GM23338 (cell line): ENCODE results near the gene TPCN2. TPM values are rescaled to one million over a fixed set of nuclear protein-coding genes. Genes with fewer than 3 reads are reported as not detected.

Experiments
- ATAC-seq: fragments of 200-7000 bp; cut with Tn5 transposase; 3 replicates; pipeline ENCODE4 v1.9.1; 2020
- DNase-seq: peaks from one replicate; pipeline ENCODE4 v3.0.0-alpha.2; 2015; ENCODE audit warnings: low spot score
- H2AFZ ChIP-seq: fragments of 200-600 bp; sonication (generic); 2 replicates; pipeline ENCODE4 v1.8.0; 2016; ENCODE audit warnings: antibody characterized with exemption, mild to moderate bottlenecking, moderate library complexity
- H3F3A ChIP-seq: fragments of 200-600 bp; sonication (generic); replicated peaks from 2 replicates; pipeline ENCODE4 v1.8.0; 2017; ENCODE audit warnings: antibody characterized with exemption, mixed run types, low read depth
- H3K27ac ChIP-seq: fragments of 200-600 bp; sonication (generic); 2 replicates; pipeline ENCODE4 v1.6.1; 2016; ENCODE audit warnings: low read depth
- H3K27me3 ChIP-seq: fragments of 200-600 bp; sonication (generic); 2 replicates; pipeline ENCODE4 v1.8.0; 2016; ENCODE audit warnings: mild to moderate bottlenecking, mixed run types, moderate library complexity; ENCODE audit not compliant: insufficient read depth
- H3K36me3 ChIP-seq: fragments of 200-600 bp; sonication (generic); 2 replicates; pipeline ENCODE4 v1.8.0; 2016; ENCODE audit warnings: mild to moderate bottlenecking; ENCODE audit not compliant: insufficient read depth
- H3K4me1 ChIP-seq: fragments of 200-600 bp; sonication (generic); 2 replicates; pipeline ENCODE4 v1.8.0; 2016; ENCODE audit warnings: mild to moderate bottlenecking, moderate library complexity; ENCODE audit not compliant: insufficient read depth
- H3K4me2 ChIP-seq: fragments of 200-600 bp; sonication (generic); 2 replicates; pipeline ENCODE4 v1.7.1; 2017; ENCODE audit warnings: mixed run types
- H3K4me3 ChIP-seq: fragments of 200-600 bp; sonication (generic); 2 replicates; pipeline ENCODE4 v1.6.1; 2016; ENCODE audit warnings: mixed run types
- H3K79me2 ChIP-seq: fragments of 200-600 bp; sonication (generic); replicated peaks from 2 replicates; pipeline ENCODE4 v1.8.0; 2017; ENCODE audit warnings: mild to moderate bottlenecking; ENCODE audit not compliant: insufficient read depth
- H3K9me2 ChIP-seq: fragments of 200-600 bp; sonication (generic); 2 replicates; pipeline ENCODE4 v1.8.0; 2017; ENCODE audit not compliant: insufficient read depth
- H4K20me1 ChIP-seq: fragments of 200-600 bp; sonication (generic); replicated peaks from 2 replicates; pipeline ENCODE4 v1.8.0; 2017; ENCODE audit warnings: mild to moderate bottlenecking; ENCODE audit not compliant: insufficient read depth
- H3K27ac Mint-ChIP-seq: 2 replicates; pipeline ENCODE4 v1.8.0; 2020; ENCODE audit warnings: inconsistent platforms, mild to moderate bottlenecking, moderate library complexity, mixed read lengths
- H3K27me3 Mint-ChIP-seq: 3 replicates; pipeline ENCODE4 v1.8.0; 2022; ENCODE audit warnings: low read depth, mild to moderate bottlenecking, moderate library complexity, mixed read lengths, inconsistent platforms; ENCODE audit not compliant: insufficient read depth, poor library complexity
- H3K36me3 Mint-ChIP-seq: 3 replicates; pipeline ENCODE4 v1.8.0; 2021; ENCODE audit warnings: low read depth, mild to moderate bottlenecking, inconsistent platforms, moderate library complexity, mixed read lengths
- H3K4me1 Mint-ChIP-seq: 3 replicates; pipeline ENCODE4 v1.8.0; 2020; ENCODE audit warnings: mild to moderate bottlenecking, inconsistent platforms, mixed read lengths
- H3K4me3 Mint-ChIP-seq: 3 replicates; pipeline ENCODE4 v1.8.0; 2021; ENCODE audit warnings: moderate library complexity, mild to moderate bottlenecking, inconsistent platforms, mixed read lengths
- H3K9me3 Mint-ChIP-seq: 3 replicates; pipeline ENCODE4 v1.8.0; 2020; ENCODE audit warnings: moderate library complexity, mild to moderate bottlenecking, inconsistent platforms, mixed read lengths
- CREB1 ChIP-seq: fragments of 250-450 bp; sonication (Bioruptor Pico); IDR thresholded peaks from 2 replicates; pipeline ENCODE4 v1.5.0; 2020; ENCODE audit warnings: low read depth, mild to moderate bottlenecking, moderate library complexity
- CTCF ChIP-seq, 2 experiments: fragments of 200-600 bp in 1 of 2; sonication (generic) in 1 of 2; conservative IDR thresholded peaks; 2 replicates each; pipeline versions ENCODE4 v1.5.1 to v1.6.1; 2016 to 2017; ENCODE audit warnings: antibody characterized with exemption in 2 of 2, low read depth in 2 of 2, mild to moderate bottlenecking in 2 of 2, moderate library complexity in 1 of 2
- ETS1 ChIP-seq: IDR thresholded peaks from 2 replicates; pipeline ENCODE4 v1.6.1; 2016; ENCODE audit warnings: antibody characterized with exemption
- EZH2 ChIP-seq: fragments of 200-600 bp; sonication (generic); IDR thresholded peaks from one replicate; pipeline ENCODE4 v1.8.0; 2017; ENCODE audit warnings: antibody characterized with exemption, mild to moderate bottlenecking, low read depth; ENCODE audit not compliant: unreplicated experiment
- EZH2phosphoT487 ChIP-seq: fragments of 200-600 bp; sonication (generic); IDR thresholded peaks from one replicate; pipeline ENCODE4 v1.8.1; 2018; ENCODE audit warnings: antibody characterized with exemption; ENCODE audit not compliant: unreplicated experiment
- JUNB ChIP-seq: IDR thresholded peaks from one replicate; pipeline ENCODE4 v1.6.1; 2016; ENCODE audit warnings: antibody characterized with exemption; ENCODE audit not compliant: unreplicated experiment
- NANOG ChIP-seq: IDR thresholded peaks from 2 replicates; pipeline ENCODE4 v1.6.1; 2016; ENCODE audit warnings: antibody characterized with exemption, borderline replicate concordance
- POLR2AphosphoS5 ChIP-seq: IDR thresholded peaks from 2 replicates; pipeline ENCODE4 v1.6.1; 2016; ENCODE audit warnings: antibody characterized with exemption, low read depth
- STAT1 ChIP-seq: IDR thresholded peaks from one replicate; pipeline ENCODE4 v1.6.1; 2016; ENCODE audit warnings: antibody characterized with exemption; ENCODE audit not compliant: unreplicated experiment
- ZNF114 ChIP-seq: fragments of 250-450 bp; sonication (Bioruptor Pico); IDR thresholded peaks from 2 replicates; pipeline ENCODE4 v1.5.0; 2020; ENCODE audit warnings: mild to moderate bottlenecking, moderate library complexity
- ZNF331 ChIP-seq: fragments of 250-450 bp; sonication (Bioruptor Pico); IDR thresholded peaks from 2 replicates; pipeline ENCODE4 v1.5.0; 2020; ENCODE audit warnings: low read depth, mild to moderate bottlenecking, moderate library complexity
- polyA plus RNA-seq: library from polyadenylated mRNA; unstranded; fragments of >200 nt; fragmentation: Nextera tagmentation; extraction: Ambion mirVana; gene quantifications from 2 replicates; pipeline ENCODE4 v1.2.1, GENCODE V29; 2016
- total RNA-seq: library from RNA; depleted of rRNA; stranded (reverse); fragments of >200 nt; shearing (Covaris generic); gene quantifications from 2 replicates; pipeline ENCODE4 v1.2.3, GENCODE V29; 2014
- TF ChIP-seq, protein P1 (sequence below): IDR thresholded peaks from one replicate; pipeline ENCODE4 v1.6.1; 2018; ENCODE audit warnings: antibody characterized with exemption; ENCODE audit not compliant: unreplicated experiment
- TF ChIP-seq, protein P2 (sequence below): fragments of 250-450 bp; sonication (Bioruptor Pico); IDR thresholded peaks from 2 replicates; pipeline ENCODE4 v1.5.0; 2020; ENCODE audit warnings: mild to moderate bottlenecking, moderate library complexity

The TPCN2 gene
- total and polyA plus RNA-seq, 2 experiments from 2014 or later, result 5.8 to 14.7 TPM

DNA sequence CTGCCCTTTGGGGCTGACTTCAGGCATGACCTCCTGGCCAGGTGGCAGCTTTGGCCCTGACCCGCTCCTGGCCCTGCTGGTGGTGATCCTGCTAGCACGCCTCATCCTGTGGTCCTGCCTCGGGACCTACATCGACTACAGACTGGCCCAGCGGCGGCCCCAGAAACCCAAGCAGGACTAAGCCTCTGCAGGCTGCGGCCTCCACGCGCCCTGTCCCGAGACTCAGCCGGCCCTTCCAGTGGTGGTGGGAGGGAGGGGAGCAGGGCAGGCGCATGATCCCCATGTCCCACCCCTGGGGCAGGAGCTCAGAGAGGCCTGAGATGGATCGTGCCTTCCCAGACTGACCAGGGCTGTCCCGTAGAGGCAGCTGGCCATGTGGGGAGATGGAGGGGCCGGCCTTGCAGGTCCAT, 109.1 kb downstream of the TPCN2 start:
- Histone ChIP-seq H3F3A (no peaks in the 10 kb centered on the region), H3K4me2 (no peak overlapping the region), H3K27me3 (no peaks in the 10 kb centered on the region), H3K27ac (no peak overlapping the region), H3K79me2 (no peaks in the 10 kb centered on the region), H4K20me1 (no peaks in the 10 kb centered on the region), H2AFZ (no peak overlapping the region), H3K36me3 (no peaks in the 10 kb centered on the region), H3K4me3 (no peak overlapping the region), H3K9me2 (no peaks in the 10 kb centered on the region), H3K4me1 (peaks cover 6% of the 10 kb centered on the region)
- Mint-ChIP-seq H3K4me1 (peaks cover 8% of the 10 kb centered on the region; the same call in 2 of the 3 replicates), H3K9me3 (no peaks in the 10 kb centered on the region), H3K4me3 (no peak overlapping the region), H3K27me3 (peaks cover 17% of the 10 kb centered on the region), H3K27ac (no peak overlapping the region), H3K36me3 (no peaks in the 10 kb centered on the region)
- ATAC-seq (no peak), DNase-seq (no peak)
- TF ChIP-seq NANOG (no peak), JUNB (no peak), ZNF331 (no peak), ETS1 (no peak), CREB1 (no peak), POLR2AphosphoS5 (no peak), EZH2phosphoT487 (no peak), CTCF (conservative IDR thresholded peaks at IDR 0.05; ENCODE audit: low read depth in 2 of 2) (no peak), EZH2 (no peak), ZNF114 (CRISPR knock-in tag) (no peak), STAT1 (no peak)
- TF ChIP-seq, protein P1, sequence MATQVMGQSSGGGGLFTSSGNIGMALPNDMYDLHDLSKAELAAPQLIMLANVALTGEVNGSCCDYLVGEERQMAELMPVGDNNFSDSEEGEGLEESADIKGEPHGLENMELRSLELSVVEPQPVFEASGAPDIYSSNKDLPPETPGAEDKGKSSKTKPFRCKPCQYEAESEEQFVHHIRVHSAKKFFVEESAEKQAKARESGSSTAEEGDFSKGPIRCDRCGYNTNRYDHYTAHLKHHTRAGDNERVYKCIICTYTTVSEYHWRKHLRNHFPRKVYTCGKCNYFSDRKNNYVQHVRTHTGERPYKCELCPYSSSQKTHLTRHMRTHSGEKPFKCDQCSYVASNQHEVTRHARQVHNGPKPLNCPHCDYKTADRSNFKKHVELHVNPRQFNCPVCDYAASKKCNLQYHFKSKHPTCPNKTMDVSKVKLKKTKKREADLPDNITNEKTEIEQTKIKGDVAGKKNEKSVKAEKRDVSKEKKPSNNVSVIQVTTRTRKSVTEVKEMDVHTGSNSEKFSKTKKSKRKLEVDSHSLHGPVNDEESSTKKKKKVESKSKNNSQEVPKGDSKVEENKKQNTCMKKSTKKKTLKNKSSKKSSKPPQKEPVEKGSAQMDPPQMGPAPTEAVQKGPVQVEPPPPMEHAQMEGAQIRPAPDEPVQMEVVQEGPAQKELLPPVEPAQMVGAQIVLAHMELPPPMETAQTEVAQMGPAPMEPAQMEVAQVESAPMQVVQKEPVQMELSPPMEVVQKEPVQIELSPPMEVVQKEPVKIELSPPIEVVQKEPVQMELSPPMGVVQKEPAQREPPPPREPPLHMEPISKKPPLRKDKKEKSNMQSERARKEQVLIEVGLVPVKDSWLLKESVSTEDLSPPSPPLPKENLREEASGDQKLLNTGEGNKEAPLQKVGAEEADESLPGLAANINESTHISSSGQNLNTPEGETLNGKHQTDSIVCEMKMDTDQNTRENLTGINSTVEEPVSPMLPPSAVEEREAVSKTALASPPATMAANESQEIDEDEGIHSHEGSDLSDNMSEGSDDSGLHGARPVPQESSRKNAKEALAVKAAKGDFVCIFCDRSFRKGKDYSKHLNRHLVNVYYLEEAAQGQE, result no peak
- TF ChIP-seq, protein P2, sequence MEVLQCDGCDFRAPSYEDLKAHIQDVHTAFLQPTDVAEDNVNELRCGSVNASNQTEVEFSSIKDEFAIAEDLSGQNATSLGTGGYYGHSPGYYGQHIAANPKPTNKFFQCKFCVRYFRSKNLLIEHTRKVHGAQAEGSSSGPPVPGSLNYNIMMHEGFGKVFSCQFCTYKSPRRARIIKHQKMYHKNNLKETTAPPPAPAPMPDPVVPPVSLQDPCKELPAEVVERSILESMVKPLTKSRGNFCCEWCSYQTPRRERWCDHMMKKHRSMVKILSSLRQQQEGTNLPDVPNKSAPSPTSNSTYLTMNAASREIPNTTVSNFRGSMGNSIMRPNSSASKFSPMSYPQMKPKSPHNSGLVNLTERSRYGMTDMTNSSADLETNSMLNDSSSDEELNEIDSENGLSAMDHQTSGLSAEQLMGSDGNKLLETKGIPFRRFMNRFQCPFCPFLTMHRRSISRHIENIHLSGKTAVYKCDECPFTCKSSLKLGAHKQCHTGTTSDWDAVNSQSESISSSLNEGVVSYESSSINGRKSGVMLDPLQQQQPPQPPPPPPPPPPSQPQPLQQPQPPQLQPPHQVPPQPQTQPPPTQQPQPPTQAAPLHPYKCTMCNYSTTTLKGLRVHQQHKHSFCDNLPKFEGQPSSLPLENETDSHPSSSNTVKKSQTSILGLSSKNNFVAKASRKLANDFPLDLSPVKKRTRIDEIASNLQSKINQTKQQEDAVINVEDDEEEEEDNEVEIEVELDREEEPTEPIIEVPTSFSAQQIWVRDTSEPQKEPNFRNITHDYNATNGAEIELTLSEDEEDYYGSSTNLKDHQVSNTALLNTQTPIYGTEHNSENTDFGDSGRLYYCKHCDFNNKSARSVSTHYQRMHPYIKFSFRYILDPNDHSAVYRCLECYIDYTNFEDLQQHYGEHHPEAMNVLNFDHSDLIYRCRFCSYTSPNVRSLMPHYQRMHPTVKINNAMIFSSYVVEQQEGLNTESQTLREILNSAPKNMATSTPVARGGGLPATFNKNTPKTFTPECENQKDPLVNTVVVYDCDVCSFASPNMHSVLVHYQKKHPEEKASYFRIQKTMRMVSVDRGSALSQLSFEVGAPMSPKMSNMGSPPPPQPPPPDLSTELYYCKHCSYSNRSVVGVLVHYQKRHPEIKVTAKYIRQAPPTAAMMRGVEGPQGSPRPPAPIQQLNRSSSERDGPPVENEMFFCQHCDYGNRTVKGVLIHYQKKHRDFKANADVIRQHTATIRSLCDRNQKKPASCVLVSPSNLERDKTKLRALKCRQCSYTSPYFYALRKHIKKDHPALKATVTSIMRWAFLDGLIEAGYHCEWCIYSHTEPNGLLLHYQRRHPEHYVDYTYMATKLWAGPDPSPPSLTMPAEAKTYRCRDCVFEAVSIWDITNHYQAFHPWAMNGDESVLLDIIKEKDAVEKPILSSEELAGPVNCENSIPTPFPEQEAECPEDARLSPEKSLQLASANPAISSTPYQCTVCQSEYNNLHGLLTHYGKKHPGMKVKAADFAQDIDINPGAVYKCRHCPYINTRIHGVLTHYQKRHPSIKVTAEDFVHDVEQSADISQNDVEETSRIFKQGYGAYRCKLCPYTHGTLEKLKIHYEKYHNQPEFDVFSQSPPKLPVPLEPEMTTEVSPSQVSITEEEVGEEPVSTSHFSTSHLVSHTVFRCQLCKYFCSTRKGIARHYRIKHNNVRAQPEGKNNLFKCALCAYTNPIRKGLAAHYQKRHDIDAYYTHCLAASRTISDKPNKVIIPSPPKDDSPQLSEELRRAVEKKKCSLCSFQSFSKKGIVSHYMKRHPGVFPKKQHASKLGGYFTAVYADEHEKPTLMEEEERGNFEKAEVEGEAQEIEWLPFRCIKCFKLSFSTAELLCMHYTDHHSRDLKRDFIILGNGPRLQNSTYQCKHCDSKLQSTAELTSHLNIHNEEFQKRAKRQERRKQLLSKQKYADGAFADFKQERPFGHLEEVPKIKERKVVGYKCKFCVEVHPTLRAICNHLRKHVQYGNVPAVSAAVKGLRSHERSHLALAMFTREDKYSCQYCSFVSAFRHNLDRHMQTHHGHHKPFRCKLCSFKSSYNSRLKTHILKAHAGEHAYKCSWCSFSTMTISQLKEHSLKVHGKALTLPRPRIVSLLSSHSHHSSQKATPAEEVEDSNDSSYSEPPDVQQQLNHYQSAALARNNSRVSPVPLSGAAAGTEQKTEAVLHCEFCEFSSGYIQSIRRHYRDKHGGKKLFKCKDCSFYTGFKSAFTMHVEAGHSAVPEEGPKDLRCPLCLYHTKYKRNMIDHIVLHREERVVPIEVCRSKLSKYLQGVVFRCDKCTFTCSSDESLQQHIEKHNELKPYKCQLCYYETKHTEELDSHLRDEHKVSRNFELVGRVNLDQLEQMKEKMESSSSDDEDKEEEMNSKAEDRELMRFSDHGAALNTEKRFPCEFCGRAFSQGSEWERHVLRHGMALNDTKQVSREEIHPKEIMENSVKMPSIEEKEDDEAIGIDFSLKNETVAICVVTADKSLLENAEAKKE (CRISPR knock-in tag), result no peak
